ENCODE results near the gene UBA52. TPM values are rescaled to one million over a fixed set of nuclear protein-coding genes. Genes with fewer than 3 reads are reported as not detected.

UBA52 gene
- total RNA-seq, 1 donor from 2014 or later = 826 TPM

- H3K4me3 Mint-ChIP-seq (ENCODE audit: unreplicated experiment) = peak overlapping the region; percentile 46
- peaks cover 7% of the 10 kb centered on the region for H3K4me1 Mint-ChIP-seq (ENCODE audit: low read depth, unreplicated experiment)
- TF ChIP-seq CTCF (IDR thresholded peaks at IDR 0.05; ENCODE audit: partially characterized antibody, unreplicated experiment) = no peak
- no peak overlapping the region for H3K27ac Mint-ChIP-seq (ENCODE audit: unreplicated experiment)
- no peaks in the 10 kb centered on the region for H3K36me3 Mint-ChIP-seq (ENCODE audit: unreplicated experiment)
- no peaks in the 10 kb centered on the region for H3K27me3 Mint-ChIP-seq (ENCODE audit: unreplicated experiment)
- peaks cover 10% of the 10 kb centered on the region for H3K9me3 Mint-ChIP-seq (ENCODE audit: unreplicated experiment)
- DNase-seq = no peak
Measured at GRCh38 chr19:18626906-18627305, 55.2 kb downstream of the UBA52 start.

Other genes with a start within 250 kb of the UBA52 start
- 137 TPM for gene LSM4, start 248.8 kb upstream of the UBA52 start, total RNA-seq (ENCODE audit: unreplicated experiment)
- 25.6 TPM for gene PGPEP1, start 231.3 kb upstream of the UBA52 start, total RNA-seq (ENCODE audit: unreplicated experiment)
- 8.9 TPM for gene GDF15, start 185.7 kb upstream of the UBA52 start, total RNA-seq (ENCODE audit: unreplicated experiment)
- not detected for gene LRRC25, start 174.2 kb upstream of the UBA52 start, total RNA-seq (ENCODE audit: unreplicated experiment)
- gene SSBP4, start 152.5 kb upstream of the UBA52 start, total RNA-seq (ENCODE audit: unreplicated experiment) = 177 TPM
- gene ISYNA1, start 133.7 kb upstream of the UBA52 start, total RNA-seq (ENCODE audit: unreplicated experiment) = 111 TPM
- 11.6 TPM for gene ELL, start 49.8 kb upstream of the UBA52 start, total RNA-seq (ENCODE audit: unreplicated experiment)
- gene FKBP8, start 28.3 kb upstream of the UBA52 start, total RNA-seq (ENCODE audit: unreplicated experiment) = 203 TPM
- 71.3 TPM for gene KXD1, start 14.0 kb upstream of the UBA52 start, total RNA-seq (ENCODE audit: unreplicated experiment)
- gene REX1BD, start 16.9 kb downstream of the UBA52 start, total RNA-seq (ENCODE audit: unreplicated experiment) = 54.3 TPM
- gene CRLF1, start 34.9 kb downstream of the UBA52 start, total RNA-seq (ENCODE audit: unreplicated experiment) = 55.3 TPM
- 92.3 TPM for gene TMEM59L, start 41.0 kb downstream of the UBA52 start, total RNA-seq (ENCODE audit: unreplicated experiment)
- 12.0 TPM for gene KLHL26, start 65.2 kb downstream of the UBA52 start, total RNA-seq (ENCODE audit: unreplicated experiment)
- 28.8 TPM for gene CRTC1, start 111.8 kb downstream of the UBA52 start, total RNA-seq (ENCODE audit: unreplicated experiment)
- not detected for gene COMP, start 219.4 kb downstream of the UBA52 start, total RNA-seq (ENCODE audit: unreplicated experiment)